ENCODE data around the gene KRTAP8-1. TPM values are rescaled to one million over a fixed set of nuclear protein-coding genes. Genes with fewer than 3 reads are reported as not detected.
A peak's percentile ranks its signal among the peaks of the same experiment; 100 is the strongest.

KRTAP8-1 gene
- not detected in 2 replicates for total RNA-seq (2014; rRNA removed; shearing (Covaris generic))

GRCh38 chr21:30813174-30813573 lies at the start of gene KRTAP8-1:
TSS of gene KRTAP8-1 (minus strand) at chr21:30813274. CDS start at chr21:30813220, 54 bp downstream.
- DNase-seq (ENCODE audit: low spot score) = no peak

GRCh38 chr21:30847627-30848500 lies 34.8 kb upstream of the KRTAP8-1 start:
- DNase-seq (ENCODE audit: low spot score) = no peak

GRCh38 chr21:30842990-30843389 lies 29.9 kb upstream of the KRTAP8-1 start:
- DNase-seq (ENCODE audit: low spot score) = no peak

GRCh38 chr21:30839304-30839703 lies 26.2 kb upstream of the KRTAP8-1 start:
- DNase-seq (ENCODE audit: low spot score) = peak; percentile 45

- no peak for DNase-seq (ENCODE audit: low spot score)
These were observed 25.5 kb upstream of the KRTAP8-1 start for GRCh38 chr21:30838536-30838935.

- peak; percentile 22 for DNase-seq (ENCODE audit: low spot score)
These were observed 18.2 kb upstream of the KRTAP8-1 start for GRCh38 chr21:30831194-30831765.

- no peak for DNase-seq (ENCODE audit: low spot score)
These were observed 16.6 kb upstream of the KRTAP8-1 start, which contains the start of gene KRTAP7-1 for GRCh38 chr21:30829659-30830058. TSS of gene KRTAP7-1 (minus strand) at chr21:30829759. CDS start at chr21:30829698, 61 bp downstream.

GRCh38 chr21:30818837-30819610 lies 6.0 kb upstream of the KRTAP8-1 start:
- DNase-seq (ENCODE audit: low spot score) = no peak

GRCh38 chr21:30800605-30801004 lies 12.5 kb downstream of the KRTAP8-1 start:
- DNase-seq (ENCODE audit: low spot score) = no peak

- DNase-seq (ENCODE audit: low spot score) = no peak
These were observed 19.3 kb downstream of the KRTAP8-1 start for GRCh38 chr21:30793581-30794314.

GRCh38 chr21:30779249-30779648 lies 33.8 kb downstream of the KRTAP8-1 start:
- no peak for DNase-seq (ENCODE audit: low spot score)

GRCh38 chr21:30769724-30770431 lies 43.2 kb downstream of the KRTAP8-1 start:
- no peak for DNase-seq (ENCODE audit: low spot score)

Other genes with a start within 250 kb of the KRTAP8-1 start
- not detected in 2 replicates for gene KRTAP22-2, start 222.9 kb downstream of the KRTAP8-1 start, total RNA-seq (2014; rRNA removed; shearing (Covaris generic))
- gene KRTAP6-3, start 220.8 kb downstream of the KRTAP8-1 start, total RNA-seq (2014; rRNA removed; shearing (Covaris generic)) = not detected in 2 replicates
- gene KRTAP6-2, start 214.4 kb downstream of the KRTAP8-1 start, total RNA-seq (2014; rRNA removed; shearing (Covaris generic)) = not detected in 2 replicates
- gene KRTAP22-1, start 212.2 kb downstream of the KRTAP8-1 start, total RNA-seq (2014; rRNA removed; shearing (Covaris generic)) = not detected in 2 replicates
- not detected in 2 replicates for gene KRTAP6-1, start 199.3 kb downstream of the KRTAP8-1 start, total RNA-seq (2014; rRNA removed; shearing (Covaris generic))
- gene KRTAP20-1, start 196.8 kb downstream of the KRTAP8-1 start, total RNA-seq (2014; rRNA removed; shearing (Covaris generic)) = not detected in 2 replicates
- gene KRTAP20-4, start 192.6 kb downstream of the KRTAP8-1 start, total RNA-seq (2014; rRNA removed; shearing (Covaris generic)) = not detected in 2 replicates
- gene KRTAP20-2, start 178.1 kb downstream of the KRTAP8-1 start, total RNA-seq (2014; rRNA removed; shearing (Covaris generic)) = not detected in 2 replicates
- not detected in 2 replicates for gene KRTAP20-3, start 170.4 kb downstream of the KRTAP8-1 start, total RNA-seq (2014; rRNA removed; shearing (Covaris generic))
- gene KRTAP21-3, start 94.5 kb downstream of the KRTAP8-1 start, total RNA-seq (2014; rRNA removed; shearing (Covaris generic)) = not detected in 2 replicates
- gene KRTAP21-2, start 66.0 kb downstream of the KRTAP8-1 start, total RNA-seq (2014; rRNA removed; shearing (Covaris generic)) = not detected in 2 replicates
- not detected in 2 replicates for gene KRTAP21-1, start 57.8 kb downstream of the KRTAP8-1 start, total RNA-seq (2014; rRNA removed; shearing (Covaris generic))
- gene KRTAP7-1, start 16.5 kb upstream of the KRTAP8-1 start, total RNA-seq (2014; rRNA removed; shearing (Covaris generic)) = not detected in 2 replicates
- gene KRTAP11-1, start 68.3 kb upstream of the KRTAP8-1 start, total RNA-seq (2014; rRNA removed; shearing (Covaris generic)) = not detected in 2 replicates
- not detected in 2 replicates for gene KRTAP19-8, start 225.2 kb upstream of the KRTAP8-1 start, total RNA-seq (2014; rRNA removed; shearing (Covaris generic))

All from A172 (cell line).